Stimulated activated CD8-positive, alpha-beta memory T cell treated with anti-CD3 and anti-CD28 coated beads, Interleukin-12 subunit alpha, Interleukin-12 subunit beta, amount 100 ng/mL, for 1 hour (primary cell): ENCODE results near the gene GALNS.

Experiments used
- DNase-seq: peaks from one replicate; pipeline ENCODE4 v3.0.0-alpha.2; 2020; ENCODE audit warnings: low read depth

The GALNS gene

GRCh38 chr16:88875703-88876234, 19.0 kb upstream of the GALNS start:
- no peak for DNase-seq

- DNase-seq = no peak
Measured at GRCh38 chr16:88874938-88875599, 18.3 kb upstream of the GALNS start.

- DNase-seq = no peak
Measured at GRCh38 chr16:88872650-88873331, 16.0 kb upstream of the GALNS start.

- no peak for DNase-seq
Measured at GRCh38 chr16:88871730-88872416, 15.1 kb upstream of the GALNS start.

- no peak for DNase-seq
Measured at GRCh38 chr16:88871349-88871702, 14.6 kb upstream of the GALNS start.

GRCh38 chr16:88870608-88871348, 14.0 kb upstream of the GALNS start:
- no peak for DNase-seq

- no peak for DNase-seq
Measured at GRCh38 chr16:88869673-88869980, 12.9 kb upstream of the GALNS start.

- DNase-seq = no peak
Measured at GRCh38 chr16:88868974-88869672, 12.4 kb upstream of the GALNS start.

- DNase-seq = no peak
Measured at GRCh38 chr16:88867581-88868246, 11.0 kb upstream of the GALNS start.

GRCh38 chr16:88866151-88866920, 9.6 kb upstream of the GALNS start, which contains the start of gene PABPN1L:
Gene PABPN1L, minus strand, starts transcription at chr16:88866660. Its CDS starts 54 bp downstream, at chr16:88866606.
- no peak for DNase-seq

- no peak for DNase-seq
Measured at GRCh38 chr16:88865742-88866141, 9.0 kb upstream of the GALNS start.

GRCh38 chr16:88865310-88865709, 8.6 kb upstream of the GALNS start:
- DNase-seq = no peak

GRCh38 chr16:88864521-88864920, 7.8 kb upstream of the GALNS start:
- DNase-seq = no peak

GRCh38 chr16:88864099-88864498, 7.4 kb upstream of the GALNS start:
- DNase-seq = no peak

GRCh38 chr16:88863426-88863825, 6.7 kb upstream of the GALNS start:
- no peak for DNase-seq

- no peak for DNase-seq
Measured at GRCh38 chr16:88862968-88863367, 6.2 kb upstream of the GALNS start.

GRCh38 chr16:88861359-88861758, 4.6 kb upstream of the GALNS start:
- no peak for DNase-seq

- no peak for DNase-seq
Measured at GRCh38 chr16:88859381-88860091, 2.8 kb upstream of the GALNS start.

- peak; percentile 60 for DNase-seq
Measured at GRCh38 chr16:88857728-88858339, 1.1 kb upstream of the GALNS start.
